COLO668 (cell line): ENCODE data around the gene CHRNB1.

ENCODE experiments used
- DNase-seq: peaks from one replicate; lab custom pipeline; 2025; ENCODE audit not compliant: unreplicated experiment; lab: John Stamatoyannopoulos, UW

The CHRNB1 gene

DNA sequence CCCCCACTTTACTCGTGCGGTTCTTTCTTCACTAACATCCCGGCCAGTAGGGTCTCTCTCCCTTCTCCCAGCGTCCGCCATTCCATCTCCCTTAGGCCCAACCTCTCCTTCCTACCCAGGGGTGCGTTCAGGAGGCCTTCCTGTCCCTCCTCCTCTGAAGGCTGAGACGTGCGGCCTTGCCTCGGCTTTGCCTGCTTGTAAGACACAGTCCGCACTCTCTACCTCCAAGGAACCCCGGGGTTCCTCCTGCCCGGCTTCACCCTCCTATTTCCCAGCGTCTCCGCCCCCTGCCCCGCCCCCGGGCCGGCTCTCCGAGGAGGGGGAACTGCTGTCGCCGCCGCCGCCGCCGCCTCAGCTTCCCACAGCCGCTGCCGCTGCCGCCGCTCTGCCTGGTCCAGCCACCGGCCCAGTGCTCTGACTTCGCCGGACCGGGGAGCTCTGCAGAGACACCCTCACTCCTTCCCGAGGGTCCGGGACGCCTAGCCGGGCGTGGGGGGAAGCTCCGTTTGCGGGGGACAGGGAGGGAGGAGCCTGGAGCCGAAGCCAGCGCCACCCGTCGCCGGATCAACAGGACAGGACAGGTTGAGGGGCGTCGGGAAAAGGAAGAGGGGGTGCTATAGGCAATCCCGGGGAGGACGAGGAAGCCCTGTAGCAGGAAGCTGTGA, 6.8 kb upstream of the CHRNB1 start:
- no peak for DNase-seq

DNA sequence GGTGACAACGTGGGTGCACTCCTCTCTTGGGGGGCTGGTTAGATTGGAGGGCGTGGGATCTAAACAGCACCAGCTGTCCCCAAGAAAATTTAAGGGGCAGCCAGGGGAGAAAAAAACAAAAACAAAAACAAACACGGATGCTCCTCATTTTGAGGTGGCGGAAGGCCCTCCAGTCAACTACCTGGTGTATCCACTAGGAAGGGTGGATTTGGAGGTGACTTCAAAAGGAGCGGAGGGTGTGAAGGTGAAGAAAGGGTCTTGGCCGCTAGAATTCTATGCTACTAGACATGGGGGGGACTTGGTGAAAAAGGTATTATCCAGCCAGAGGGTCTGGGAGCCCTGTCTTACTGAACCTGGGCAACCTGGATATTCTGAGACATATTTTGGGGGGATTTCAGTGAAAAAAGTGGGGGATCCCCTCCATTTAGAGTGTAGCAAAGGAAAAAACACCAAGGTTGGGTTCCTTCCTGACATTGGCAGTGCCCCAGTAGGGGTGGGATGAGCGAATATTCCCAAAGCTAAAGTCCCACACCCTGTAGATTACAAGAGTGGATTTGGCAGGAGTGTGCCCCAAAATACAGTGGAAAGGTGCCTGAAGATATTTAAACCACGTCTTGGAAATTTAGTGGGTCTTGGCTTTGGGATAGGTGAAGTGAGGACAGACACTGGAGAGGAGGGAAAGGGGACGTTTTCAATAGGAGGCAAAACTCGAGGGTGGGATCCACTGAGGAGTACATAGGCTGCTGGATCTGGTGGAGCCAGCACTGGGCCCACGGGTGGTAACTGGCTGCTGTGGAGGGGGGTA, 6.0 kb upstream of the CHRNB1 start:
- no peak for DNase-seq

DNA sequence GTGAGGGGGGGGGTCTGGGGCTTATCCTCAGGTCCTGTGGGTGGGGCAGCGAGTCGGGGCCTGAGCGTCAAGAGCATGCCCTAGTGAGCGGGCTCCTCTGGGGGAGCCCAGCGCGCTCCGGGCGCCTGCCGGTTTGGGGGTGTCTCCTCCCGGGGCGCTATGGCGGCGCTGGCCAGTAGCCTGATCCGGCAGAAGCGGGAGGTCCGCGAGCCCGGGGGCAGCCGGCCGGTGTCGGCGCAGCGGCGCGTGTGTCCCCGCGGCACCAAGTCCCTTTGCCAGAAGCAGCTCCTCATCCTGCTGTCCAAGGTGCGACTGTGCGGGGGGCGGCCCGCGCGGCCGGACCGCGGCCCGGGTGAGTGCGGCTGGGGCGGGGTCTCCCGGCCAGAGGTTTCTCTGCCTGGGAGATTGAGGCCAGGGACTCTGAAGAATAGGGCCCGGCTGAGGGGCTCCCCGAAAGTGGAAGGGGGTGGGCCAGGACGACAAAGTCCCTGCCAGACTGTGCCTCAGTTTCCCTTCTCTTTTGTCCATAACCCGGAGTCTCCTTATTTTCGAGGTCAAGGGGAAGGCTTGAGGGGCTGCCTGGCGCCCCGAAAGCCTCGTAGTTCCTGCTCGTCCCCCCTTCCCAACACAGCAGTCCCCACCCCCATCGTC, 5.3 kb upstream of the CHRNB1 start, which contains the start of gene FGF11:
Gene FGF11, plus strand, starts transcription at position 51 of the 651 bp plus-strand sequence. Its CDS starts 109 bp downstream, at position 160.
- DNase-seq = no peak

- peak; percentile 23 for DNase-seq
Observed at GRCh38 chr17:7440113-7440833, 4.6 kb upstream of the CHRNB1 start.

DNA sequence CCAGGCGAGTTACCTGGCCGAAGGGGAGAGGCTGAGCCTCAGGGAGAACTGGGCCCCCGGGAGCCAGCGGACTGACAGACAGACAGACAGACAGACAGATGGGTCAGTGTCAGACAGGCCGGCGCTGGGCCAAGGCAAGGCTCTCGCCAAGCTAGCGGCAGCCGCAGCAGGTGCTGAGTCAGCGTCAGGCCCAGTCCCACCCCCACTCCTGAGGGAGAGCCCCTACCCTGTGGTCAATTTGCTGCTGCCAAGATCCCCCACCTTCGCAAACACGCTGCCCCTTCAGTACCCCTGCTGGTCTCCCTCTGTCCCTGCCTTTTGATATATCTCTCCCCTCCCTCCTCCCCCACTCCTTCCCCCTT, 4.0 kb upstream of the CHRNB1 start:
- DNase-seq = no peak

GRCh38 chr17:7441266-7441665, 3.6 kb upstream of the CHRNB1 start:
- no peak for DNase-seq

- no peak for DNase-seq
Observed at GRCh38 chr17:7442142-7442541, 2.7 kb upstream of the CHRNB1 start.

- DNase-seq = no peak
Observed at GRCh38 chr17:7443499-7444485, 1.1 kb upstream of the CHRNB1 start.

DNA sequence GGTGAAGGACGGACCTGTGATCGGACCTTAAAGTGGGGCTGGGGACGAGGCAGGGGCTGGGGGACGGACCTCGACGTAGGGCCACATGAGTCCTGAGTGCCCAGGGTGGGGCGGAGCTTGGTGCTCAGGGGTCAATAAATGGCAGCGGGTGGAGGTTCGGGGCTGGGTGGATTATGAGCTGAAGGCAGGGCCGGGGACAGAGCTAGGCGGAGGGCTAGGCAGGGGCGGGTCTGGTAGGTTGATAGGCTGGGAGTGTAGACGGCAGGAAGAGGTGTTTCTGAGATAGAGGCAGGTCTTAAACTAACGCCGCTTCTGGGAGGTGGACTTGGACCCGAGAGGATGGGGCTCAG, 733 bp downstream of the CHRNB1 start:
- DNase-seq = no peak

GRCh38 chr17:7448461-7448860, 3.6 kb downstream of the CHRNB1 start:
- DNase-seq = no peak

- DNase-seq = no peak
Observed at GRCh38 chr17:7459961-7460545, 15.2 kb downstream of the CHRNB1 start.

GRCh38 chr17:7460850-7461660, 16.2 kb downstream of the CHRNB1 start:
- DNase-seq = no peak

- DNase-seq = no peak
Observed at GRCh38 chr17:7462474-7463371, 17.9 kb downstream of the CHRNB1 start.

DNA sequence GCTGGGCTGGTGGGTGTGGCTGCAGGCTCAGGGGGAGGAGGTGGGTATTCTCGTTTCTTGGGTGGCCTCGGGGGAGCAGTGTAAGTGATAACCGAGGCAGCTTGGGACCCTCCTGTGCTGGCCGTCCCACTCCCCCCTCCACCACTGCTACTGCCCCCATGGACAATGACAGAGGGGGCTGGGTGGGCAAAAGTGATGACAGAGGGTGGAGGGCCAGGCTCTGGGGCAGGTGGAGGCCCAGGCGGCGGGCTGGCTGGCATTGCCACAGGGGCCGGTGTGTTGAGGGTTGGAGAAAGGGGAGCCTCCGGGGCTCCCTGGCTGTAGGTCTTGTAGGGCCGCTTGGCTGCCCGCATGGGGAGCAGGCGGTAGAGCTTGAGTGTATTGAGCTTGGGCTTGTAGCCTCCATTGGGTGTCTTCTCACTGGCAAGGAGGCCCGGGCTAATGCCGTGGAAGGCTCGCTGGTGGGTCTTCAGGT, 18.5 kb downstream of the CHRNB1 start:
- DNase-seq = no peak

DNA sequence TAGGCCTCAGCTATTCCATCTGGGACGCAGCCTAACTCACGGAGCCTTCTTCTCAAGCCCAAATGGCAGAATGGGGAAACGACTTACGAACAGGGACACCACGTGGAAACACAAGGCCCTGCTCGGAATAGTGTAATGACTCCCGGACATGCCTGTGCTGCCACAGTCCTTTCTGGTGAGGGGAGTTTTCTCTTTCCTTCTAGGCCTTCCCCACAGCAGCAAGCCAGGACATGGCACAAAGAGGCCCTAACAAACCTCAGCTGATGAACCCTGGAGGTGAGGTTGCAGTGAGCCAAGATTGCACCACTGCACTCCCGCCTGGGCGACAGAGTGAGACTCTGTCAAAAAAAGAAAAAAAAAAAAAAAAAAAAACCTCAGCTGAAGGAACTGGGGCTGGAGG, 19.2 kb downstream of the CHRNB1 start:
- DNase-seq = no peak

DNA sequence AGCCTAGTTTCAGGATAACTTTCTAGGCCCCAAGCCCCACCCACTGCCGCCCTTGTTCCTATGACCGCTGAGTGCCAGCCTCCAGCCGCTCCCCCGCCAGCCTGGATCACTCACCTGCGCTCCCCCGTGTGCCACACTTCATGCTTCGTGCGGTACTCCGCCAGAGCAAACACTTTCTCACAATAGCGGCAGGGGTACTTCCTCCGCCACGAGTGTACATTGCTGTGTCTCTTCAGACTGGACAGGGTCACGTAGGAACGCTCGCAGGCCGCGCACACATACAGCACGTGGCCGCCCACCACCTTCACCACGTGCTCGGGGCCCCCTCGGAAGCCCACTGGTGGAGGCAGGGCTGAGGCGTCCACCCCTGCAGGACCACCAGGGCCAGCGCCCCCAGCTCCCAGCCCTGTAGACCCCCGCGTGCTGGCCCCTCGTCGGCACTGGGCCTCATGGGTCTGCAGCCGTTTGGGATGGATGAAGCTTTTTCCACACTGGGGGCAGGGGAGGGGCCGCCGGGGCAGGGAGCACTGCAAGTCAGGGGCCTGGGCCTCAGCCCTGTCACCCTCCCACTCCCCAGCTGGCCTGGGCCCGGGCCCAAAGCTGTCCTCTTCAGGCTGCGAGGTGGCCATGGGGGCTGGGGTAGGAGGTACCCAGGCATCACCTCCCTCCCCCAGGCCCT, 20.9 kb downstream of the CHRNB1 start:
- DNase-seq = no peak

GRCh38 chr17:7466318-7466638, 21.4 kb downstream of the CHRNB1 start:
- DNase-seq = no peak
